ENCODE data around the gene SIRT6.
"Not testable (repeated sequence)": the region's sequence is repeated elsewhere in the genome, so short reads cannot be mapped to it uniquely, and the experiment has no call there.

The SIRT6 gene

GRCh38 chr19:4199699-4200293 lies 17.4 kb upstream of the SIRT6 start:
- no peak for DNase-seq

DNA sequence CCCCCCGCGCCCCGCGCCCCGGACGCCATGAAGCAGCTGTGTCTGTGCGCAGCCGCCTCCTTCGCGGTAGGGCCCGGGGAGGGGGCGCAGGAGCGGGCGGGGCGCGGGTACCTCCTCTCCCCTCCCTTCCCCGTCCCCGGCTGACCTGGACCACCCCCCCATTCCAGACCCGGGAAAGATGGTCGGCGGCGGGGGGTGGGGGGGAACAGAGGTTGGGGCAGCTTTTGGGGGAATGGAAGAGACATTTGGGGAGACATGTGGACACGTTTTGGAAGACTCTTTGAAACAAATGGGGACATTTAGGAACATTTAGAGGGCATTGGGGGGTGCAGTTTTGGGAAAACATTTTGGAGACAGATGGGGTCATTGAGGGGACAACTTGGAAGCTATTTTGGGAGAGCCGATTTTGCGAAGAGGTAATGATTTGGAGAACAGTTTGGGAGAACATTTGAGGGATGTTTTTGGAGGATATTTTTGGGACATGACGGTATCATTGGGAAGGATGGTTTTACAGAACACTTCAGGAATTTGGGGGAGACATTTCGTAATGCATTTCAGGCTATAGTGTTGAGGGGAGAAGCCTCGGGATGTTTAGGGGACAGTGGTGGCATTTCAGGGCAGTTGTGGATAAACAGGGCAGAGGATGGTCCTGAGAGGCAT lies 16.2 kb upstream of the SIRT6 start:
- DNase-seq: no peak

GRCh38 chr19:4197625-4198466 lies 15.5 kb upstream of the SIRT6 start:
- DNase-seq: no peak

DNA sequence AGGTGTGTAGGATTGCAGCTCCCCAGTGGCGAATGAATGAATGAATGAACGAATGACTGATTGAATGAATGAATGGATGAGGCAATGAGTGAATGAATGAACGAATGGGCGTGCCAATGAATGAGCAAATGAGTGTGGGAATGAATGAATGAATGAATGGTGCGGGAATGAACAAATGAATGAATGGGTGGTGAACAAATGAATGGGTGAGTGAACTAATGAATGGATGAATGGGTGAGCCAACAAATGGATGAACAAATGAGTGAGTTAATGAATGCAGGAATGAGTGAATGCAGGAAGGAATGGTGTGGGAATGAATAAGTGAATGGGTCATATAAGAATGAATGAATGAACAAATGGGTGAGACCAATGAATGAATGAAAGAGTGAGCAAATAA lies 14.9 kb upstream of the SIRT6 start:
- DNase-seq: no peak

DNA sequence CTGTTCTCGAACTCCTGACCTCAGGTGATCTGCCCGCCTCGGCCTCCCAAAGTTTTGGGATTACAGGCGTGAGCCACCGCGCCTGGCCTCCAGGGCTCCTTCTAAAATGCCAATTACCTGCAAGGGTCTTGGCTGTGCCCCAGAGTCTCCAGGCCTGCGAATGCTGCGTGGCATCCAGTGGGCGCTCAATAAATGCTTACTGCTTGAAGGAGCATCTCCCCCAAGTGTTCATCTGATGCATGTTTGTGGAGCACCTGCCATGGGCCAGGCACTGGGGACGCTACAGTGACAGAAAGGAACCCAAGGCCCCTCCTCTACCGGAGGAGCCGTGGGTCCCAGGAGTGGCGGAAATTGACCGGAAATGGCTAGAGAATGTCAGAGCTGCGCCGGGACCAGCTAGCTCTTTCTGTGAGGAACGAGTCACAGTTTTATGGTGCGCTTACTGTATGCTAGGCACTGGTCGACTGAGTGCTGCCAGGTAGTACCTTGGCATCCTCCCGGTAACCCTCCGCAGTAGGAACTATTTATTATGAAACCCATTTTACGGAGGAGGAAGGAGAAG lies 14.3 kb upstream of the SIRT6 start:
- no peak for DNase-seq

GRCh38 chr19:4196009-4196408 lies 13.6 kb upstream of the SIRT6 start:
- no peak for DNase-seq

- DNase-seq: no peak
Measured at GRCh38 chr19:4194353-4194752, 12.0 kb upstream of the SIRT6 start.

DNA sequence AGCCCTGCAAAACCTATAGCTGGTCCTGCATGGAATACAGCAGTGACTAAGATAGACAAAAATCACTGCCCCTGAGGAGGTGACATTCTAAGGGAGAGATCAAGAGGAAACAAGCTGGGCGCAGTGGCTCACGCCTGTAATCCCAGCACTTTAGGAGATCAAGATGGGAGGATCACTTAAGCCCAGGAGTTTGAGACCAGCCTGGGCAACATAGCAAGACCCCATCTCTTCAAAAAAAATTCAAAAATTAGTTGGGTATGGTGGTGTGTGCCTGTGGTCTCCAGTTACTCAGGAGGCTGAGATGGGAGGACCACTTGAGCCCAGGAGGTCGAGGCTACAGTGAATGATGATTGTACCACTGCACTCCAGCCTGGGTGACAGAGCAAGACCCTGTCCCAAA lies 10.2 kb upstream of the SIRT6 start:
- DNase-seq: not testable (repeated sequence)

DNA sequence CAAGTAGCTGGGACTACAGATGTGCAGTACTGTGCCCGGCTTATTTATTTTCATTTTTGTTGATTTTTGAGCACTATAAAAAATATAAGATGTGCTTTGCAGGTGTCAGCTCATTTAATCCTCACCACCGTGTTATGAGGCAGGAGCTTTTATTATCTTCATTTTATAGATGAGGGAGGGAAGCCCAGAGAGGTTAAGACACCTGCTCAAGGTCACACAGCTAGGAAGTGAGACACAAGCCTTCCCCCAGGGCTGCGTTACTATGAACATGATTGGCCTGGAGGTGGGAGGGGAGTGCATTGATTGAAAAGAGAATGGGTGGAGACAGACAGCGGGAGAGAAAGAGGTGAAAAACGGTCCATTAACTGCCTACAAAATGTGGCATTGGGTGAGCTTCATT lies 7.3 kb upstream of the SIRT6 start:
- DNase-seq: no peak

DNA sequence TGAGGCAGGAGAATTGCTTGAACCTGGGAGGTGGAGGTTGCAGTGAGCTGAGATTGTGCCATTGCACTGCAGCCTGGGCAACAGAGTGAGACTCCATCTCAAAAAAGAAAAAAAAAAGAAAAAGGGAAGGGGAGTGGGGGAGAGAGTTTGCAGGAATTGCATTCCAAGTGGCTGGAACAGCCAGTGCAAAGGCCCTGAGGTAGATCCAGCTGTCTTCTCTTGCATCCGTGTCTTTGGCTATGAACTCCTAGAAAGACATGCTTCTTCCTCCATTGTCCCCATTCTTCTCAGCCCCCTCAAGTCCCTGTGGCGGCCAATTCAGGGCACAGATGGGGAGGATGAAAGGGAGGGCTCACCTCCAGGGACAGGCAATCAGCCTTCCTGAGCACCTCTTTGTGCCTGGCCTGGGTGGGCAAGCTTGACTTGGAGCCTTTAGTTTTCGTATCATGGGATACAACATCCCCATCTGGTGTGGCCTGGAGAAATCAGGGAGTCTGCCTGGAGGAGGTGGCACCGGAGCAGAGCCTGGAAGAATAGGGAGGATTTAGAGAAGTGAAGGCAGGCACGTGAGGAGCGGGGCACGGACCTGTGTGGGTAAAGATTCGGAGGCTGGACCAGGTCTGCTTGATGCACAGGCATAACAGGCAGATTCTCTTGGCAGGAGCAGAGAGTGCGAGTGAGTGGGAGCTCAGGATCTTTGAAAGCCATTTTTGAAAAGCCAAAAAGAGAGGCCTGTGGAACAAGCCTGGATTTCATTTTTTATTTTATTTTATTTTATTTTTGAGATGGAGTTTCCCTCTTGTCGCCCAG lies 5.2 kb upstream of the SIRT6 start:
- no peak for DNase-seq

GRCh38 chr19:4186087-4186993 lies 4.0 kb upstream of the SIRT6 start:
- peak; percentile 61 for DNase-seq

- no peak for DNase-seq
Measured at GRCh38 chr19:4185413-4186086, 3.2 kb upstream of the SIRT6 start.

GRCh38 chr19:4184718-4185352 lies 2.5 kb upstream of the SIRT6 start:
- DNase-seq: no peak

- no peak for DNase-seq
Measured at GRCh38 chr19:4183967-4184717, 1.8 kb upstream of the SIRT6 start.

- no peak for DNase-seq
Measured at GRCh38 chr19:4181053-4181508, 1.3 kb downstream of the SIRT6 start.

- no peak for DNase-seq
Measured at GRCh38 chr19:4178990-4179389, 3.4 kb downstream of the SIRT6 start.

- no peak for DNase-seq
Measured at GRCh38 chr19:4177146-4177545, 5.2 kb downstream of the SIRT6 start.

DNA sequence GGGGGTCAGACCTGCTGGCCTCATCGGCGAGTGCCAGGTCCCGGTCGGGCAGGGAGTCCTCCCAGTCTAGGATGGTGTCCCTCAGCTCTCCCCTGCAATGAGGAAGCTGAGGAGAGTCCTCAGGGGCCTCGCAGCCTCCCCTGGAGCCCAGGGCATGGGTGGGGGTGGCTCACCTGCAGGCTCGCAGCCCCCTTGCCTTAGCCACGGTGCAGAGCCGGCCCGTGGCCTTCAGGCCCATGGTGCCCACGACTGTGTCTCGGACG lies 6.8 kb downstream of the SIRT6 start:
- no peak for DNase-seq

GRCh38 chr19:4174895-4175668 lies 7.3 kb downstream of the SIRT6 start:
- no peak for DNase-seq
